ENCODE measurements around the gene EIF2AK2.

Gene EIF2AK2

DNA sequence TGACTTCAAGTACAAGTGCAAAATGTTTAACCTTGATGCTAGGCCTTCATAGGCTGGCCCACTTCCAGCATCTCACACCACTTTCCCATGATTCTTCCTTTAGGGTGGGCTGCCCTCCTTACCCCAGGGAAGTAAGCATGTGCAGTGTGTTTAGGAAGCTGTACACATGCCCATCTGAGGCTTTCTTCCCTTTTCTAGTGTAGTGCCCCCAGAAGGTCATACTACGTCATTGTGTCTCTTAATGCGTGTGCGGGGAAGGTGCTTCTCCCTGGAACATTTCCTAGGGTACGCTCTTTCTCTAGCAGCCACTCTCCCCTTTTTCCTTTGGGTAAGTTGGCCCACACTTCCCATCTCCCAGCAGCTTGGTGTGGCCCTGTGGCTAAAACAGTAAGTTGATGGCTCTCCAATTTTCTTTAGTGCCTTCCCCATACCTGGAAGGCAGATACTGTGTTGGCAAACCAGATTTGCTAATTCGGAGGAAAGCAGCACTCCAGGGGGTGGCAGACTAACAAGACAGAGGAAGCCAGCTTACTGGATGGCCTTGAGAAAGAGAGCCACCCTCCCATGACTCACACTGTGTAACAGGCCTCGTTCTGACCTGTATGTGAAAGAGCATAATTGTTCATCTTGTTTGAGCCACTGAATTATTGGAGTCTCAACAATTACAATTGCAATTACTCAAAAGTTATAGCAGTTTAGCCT, 32.8 kb upstream of the EIF2AK2 start:
- peak in 1 of 2 experiments; percentile 5 for DNase-seq

DNA sequence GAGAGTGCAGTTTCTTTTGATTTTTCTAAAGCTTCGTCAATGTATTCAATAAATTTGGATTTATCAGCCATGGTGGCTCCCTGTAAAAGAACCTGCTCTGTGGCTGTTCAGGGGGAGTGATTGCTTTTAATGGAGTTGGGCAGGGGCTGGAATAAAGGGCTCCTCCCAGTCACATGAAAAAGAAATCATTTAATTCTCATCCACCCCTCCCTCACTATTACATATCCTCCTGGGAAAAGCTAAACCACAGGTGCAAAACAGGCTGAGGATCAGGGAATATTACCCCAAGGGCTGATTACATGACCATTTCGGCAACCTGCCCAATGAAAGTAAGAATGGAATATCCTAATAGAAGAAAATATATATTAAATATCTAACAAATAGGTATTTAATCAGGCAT, 31.8 kb upstream of the EIF2AK2 start, which contains the start of gene SULT6B1:
Gene SULT6B1 (minus strand): TSS at position 101 of the 400 bp plus-strand sequence. CDS start 30 bp downstream, at position 71.
- TF ChIP-seq POLR2A (IDR thresholded peaks at IDR 0.05; ENCODE audit: low read length): no peak
- no peak for TF ChIP-seq GATA1 (IDR thresholded peaks at IDR 0.05; ENCODE audit: low read depth, low read length)
- DNase-seq: no peak

More for the DNA sequence above, 32.8 kb upstream of the EIF2AK2 start:
- TF ChIP-seq POLR2A (IDR thresholded peaks at IDR 0.05; ENCODE audit: low read length) (no peak), GATA1 (IDR thresholded peaks at IDR 0.05; ENCODE audit: low read depth, low read length) (no peak)

DNA sequence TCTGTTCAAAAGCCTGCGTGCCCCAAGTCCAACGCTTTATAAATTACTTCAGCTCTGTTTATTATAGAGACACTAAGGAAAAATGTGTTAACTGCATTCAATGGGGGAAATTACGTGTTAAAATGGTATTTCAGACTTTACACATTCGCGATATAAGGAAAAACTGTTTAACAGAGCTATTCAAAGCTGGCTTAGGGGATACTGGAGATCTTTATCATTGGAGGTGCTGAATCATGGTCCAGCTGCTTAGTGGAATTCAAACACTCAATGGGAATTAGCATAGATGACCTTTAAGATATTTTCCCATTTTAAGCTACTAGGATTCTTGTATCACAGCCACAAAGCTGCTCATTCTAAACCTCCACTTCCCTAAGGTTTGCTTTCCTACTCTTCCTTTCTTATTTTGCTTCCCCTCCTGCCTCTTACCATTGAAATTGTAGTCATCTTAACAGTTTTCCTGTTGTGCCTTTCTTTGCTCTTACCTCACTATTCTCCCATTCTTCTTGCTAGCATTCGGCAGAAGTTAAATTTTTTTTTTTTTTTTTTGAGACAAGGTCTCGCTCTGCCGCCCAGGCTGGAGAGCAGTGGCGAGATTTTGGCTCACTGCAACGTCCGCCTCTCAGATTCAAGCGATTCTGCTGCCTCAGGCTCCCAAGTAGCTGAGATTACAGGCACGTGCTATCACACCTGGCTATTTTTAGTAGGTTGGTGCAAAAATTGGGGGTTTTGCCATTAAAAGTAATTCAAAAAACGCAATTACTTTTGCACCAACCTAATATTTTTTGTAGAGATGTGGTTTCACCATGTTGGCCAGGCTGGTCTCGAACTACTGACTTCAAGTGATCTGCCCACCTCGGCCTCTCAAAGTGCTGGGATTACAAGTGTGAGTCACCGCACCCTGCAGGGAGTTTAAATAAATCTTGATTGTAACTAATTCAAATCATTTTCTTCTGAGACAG, 25.2 kb upstream of the EIF2AK2 start:
- DNase-seq: no peak
- TF ChIP-seq GATA1 (IDR thresholded peaks at IDR 0.05; ENCODE audit: low read depth, low read length) (no peak), POLR2A (IDR thresholded peaks at IDR 0.05; ENCODE audit: low read length) (no peak)

DNA sequence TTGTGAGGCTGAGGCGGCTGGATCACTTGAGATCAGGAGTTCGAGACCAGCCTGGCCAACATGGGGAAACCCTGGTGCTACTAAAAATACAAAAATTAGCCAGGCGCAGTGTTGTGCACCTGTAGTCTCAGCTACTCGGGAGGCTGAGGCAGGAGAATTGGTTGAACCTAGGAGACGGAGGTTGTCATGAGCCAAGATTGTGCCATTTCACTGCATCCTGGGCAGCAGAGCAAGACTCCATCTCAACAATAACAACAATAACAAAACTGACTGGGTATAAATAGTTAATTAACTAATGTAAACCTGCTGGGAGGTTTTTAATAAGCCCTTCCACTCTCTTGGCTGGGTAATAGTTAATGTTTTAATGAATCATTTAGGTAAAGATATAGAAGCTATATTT, 23.9 kb upstream of the EIF2AK2 start:
- no peak for DNase-seq

DNA sequence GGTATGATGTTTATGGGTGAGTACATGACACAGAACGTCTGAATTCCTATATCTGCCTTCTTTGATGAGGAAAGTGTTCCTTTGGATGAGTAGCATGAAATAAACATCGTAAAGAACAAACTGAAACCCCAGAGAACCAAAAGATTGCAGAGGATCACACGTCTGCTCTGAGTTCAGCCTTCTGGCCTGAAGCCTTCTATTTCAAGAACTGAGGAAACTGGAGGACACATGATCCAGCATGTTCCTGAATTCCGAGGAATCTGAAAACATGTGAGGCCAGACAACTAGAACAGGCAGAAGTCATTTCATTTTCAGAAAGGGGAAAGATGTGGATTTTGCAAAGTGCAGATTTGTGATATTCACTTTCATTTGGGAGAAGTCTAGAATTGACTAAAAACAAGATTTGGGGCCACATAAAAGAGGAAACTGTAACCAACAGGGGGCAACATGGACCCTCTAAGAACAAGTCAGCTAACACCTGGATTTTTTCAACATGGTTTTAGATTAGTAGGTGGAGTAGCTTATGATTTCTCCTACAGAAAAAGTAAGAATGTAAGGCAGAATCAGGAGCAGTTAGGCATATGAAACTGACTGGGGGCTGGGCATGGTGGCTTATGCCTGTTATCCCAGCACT, 23.3 kb upstream of the EIF2AK2 start:
- DNase-seq: no peak
- no peak for TF ChIP-seq POLR2A (IDR thresholded peaks at IDR 0.05; ENCODE audit: low read length)
- no peak for TF ChIP-seq GATA1 (IDR thresholded peaks at IDR 0.05; ENCODE audit: low read depth, low read length)

More for the DNA sequence above, 23.9 kb upstream of the EIF2AK2 start:
- TF ChIP-seq GATA1 (IDR thresholded peaks at IDR 0.05; ENCODE audit: low read depth, low read length): no peak
- TF ChIP-seq POLR2A (IDR thresholded peaks at IDR 0.05; ENCODE audit: low read length): no peak

DNA sequence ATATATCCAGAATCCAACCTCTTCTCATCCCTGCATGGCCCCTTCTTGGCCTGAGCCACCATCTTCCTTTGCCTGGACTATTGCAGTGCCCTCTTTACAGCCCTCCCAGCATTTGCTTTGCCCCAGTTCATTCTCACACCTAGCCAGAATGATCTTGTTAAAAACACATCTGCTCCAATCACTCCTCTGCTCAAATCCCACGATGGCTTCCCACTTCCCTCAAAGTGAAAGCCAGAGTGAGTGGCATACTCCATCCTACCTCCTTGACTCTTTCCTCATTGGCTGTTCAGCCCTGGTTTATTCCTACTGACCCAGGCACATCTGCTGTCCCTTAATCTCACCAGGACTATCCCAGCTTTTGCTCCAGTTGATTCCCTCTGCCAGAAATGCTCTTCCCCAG, 17.0 kb upstream of the EIF2AK2 start:
- TF ChIP-seq POLR2A (IDR thresholded peaks at IDR 0.05; ENCODE audit: low read length): no peak
- no peak for TF ChIP-seq GATA1 (IDR thresholded peaks at IDR 0.05; ENCODE audit: low read depth, low read length)
- DNase-seq: no peak

- no peak for TF ChIP-seq GATA1 (IDR thresholded peaks at IDR 0.05; ENCODE audit: low read depth, low read length)
- TF ChIP-seq POLR2A (IDR thresholded peaks at IDR 0.05; ENCODE audit: low read length): no peak
- no peak for DNase-seq
Observed at GRCh38 chr2:37171624-37171950, 14.8 kb upstream of the EIF2AK2 start.

- TF ChIP-seq POLR2A (IDR thresholded peaks at IDR 0.05; ENCODE audit: low read length) (no peak), GATA1 (IDR thresholded peaks at IDR 0.05; ENCODE audit: low read depth, low read length) (no peak)
Observed at GRCh38 chr2:37168217-37168981, 11.6 kb upstream of the EIF2AK2 start.

GRCh38 chr2:37167636-37168180, 10.9 kb upstream of the EIF2AK2 start:
- no peak for TF ChIP-seq POLR2A (IDR thresholded peaks at IDR 0.05; ENCODE audit: low read length)
- DNase-seq: no peak

More at GRCh38 chr2:37168217-37168981, 11.6 kb upstream of the EIF2AK2 start:
- peak; percentile 43 to 63 for DNase-seq

GRCh38 chr2:37164757-37165156, 8.0 kb upstream of the EIF2AK2 start:
- TF ChIP-seq GATA1 (IDR thresholded peaks at IDR 0.05; ENCODE audit: low read depth, low read length) (no peak), POLR2A (IDR thresholded peaks at IDR 0.05; ENCODE audit: low read length) (no peak)
- no peak for DNase-seq

- no peak for TF ChIP-seq GATA1 (IDR thresholded peaks at IDR 0.05; ENCODE audit: low read depth, low read length)
- peak; percentile 67 to 68 for DNase-seq
Observed at GRCh38 chr2:37156071-37156856, 516 bp downstream of the EIF2AK2 start.

GRCh38 chr2:37154785-37155184, 2.0 kb downstream of the EIF2AK2 start:
- TF ChIP-seq POLR2A (IDR thresholded peaks at IDR 0.05; ENCODE audit: low read length) (no peak), GATA1 (IDR thresholded peaks at IDR 0.05; ENCODE audit: low read depth, low read length) (no peak)
- no peak for DNase-seq

All from erythroblast (primary cell).